GM23338 (cell line): ENCODE results near the gene MAN2A2. TPM values are rescaled to one million over a fixed set of nuclear protein-coding genes. Genes with fewer than 3 reads are reported as not detected.

Experiments
- ATAC-seq: fragments of 200-7000 bp; cut with Tn5 transposase; 3 replicates; pipeline ENCODE4 v1.9.1; 2020
- DNase-seq: peaks from one replicate; pipeline ENCODE4 v3.0.0-alpha.2; 2015; ENCODE audit warnings: low spot score
- H2AFZ ChIP-seq: fragments of 200-600 bp; sonication (generic); 2 replicates; pipeline ENCODE4 v1.8.0; 2016; ENCODE audit warnings: antibody characterized with exemption, mild to moderate bottlenecking, moderate library complexity
- H3F3A ChIP-seq: fragments of 200-600 bp; sonication (generic); replicated peaks from 2 replicates; pipeline ENCODE4 v1.8.0; 2017; ENCODE audit warnings: antibody characterized with exemption, mixed run types, low read depth
- H3K27ac ChIP-seq: fragments of 200-600 bp; sonication (generic); 2 replicates; pipeline ENCODE4 v1.6.1; 2016; ENCODE audit warnings: low read depth
- H3K27me3 ChIP-seq: fragments of 200-600 bp; sonication (generic); 2 replicates; pipeline ENCODE4 v1.8.0; 2016; ENCODE audit warnings: mild to moderate bottlenecking, mixed run types, moderate library complexity; ENCODE audit not compliant: insufficient read depth
- H3K36me3 ChIP-seq: fragments of 200-600 bp; sonication (generic); 2 replicates; pipeline ENCODE4 v1.8.0; 2016; ENCODE audit warnings: mild to moderate bottlenecking; ENCODE audit not compliant: insufficient read depth
- H3K4me1 ChIP-seq: fragments of 200-600 bp; sonication (generic); 2 replicates; pipeline ENCODE4 v1.8.0; 2016; ENCODE audit warnings: mild to moderate bottlenecking, moderate library complexity; ENCODE audit not compliant: insufficient read depth
- H3K4me2 ChIP-seq: fragments of 200-600 bp; sonication (generic); 2 replicates; pipeline ENCODE4 v1.7.1; 2017; ENCODE audit warnings: mixed run types
- H3K4me3 ChIP-seq: fragments of 200-600 bp; sonication (generic); 2 replicates; pipeline ENCODE4 v1.6.1; 2016; ENCODE audit warnings: mixed run types
- H3K79me2 ChIP-seq: fragments of 200-600 bp; sonication (generic); replicated peaks from 2 replicates; pipeline ENCODE4 v1.8.0; 2017; ENCODE audit warnings: mild to moderate bottlenecking; ENCODE audit not compliant: insufficient read depth
- H3K9me2 ChIP-seq: fragments of 200-600 bp; sonication (generic); 2 replicates; pipeline ENCODE4 v1.8.0; 2017; ENCODE audit not compliant: insufficient read depth
- H4K20me1 ChIP-seq: fragments of 200-600 bp; sonication (generic); replicated peaks from 2 replicates; pipeline ENCODE4 v1.8.0; 2017; ENCODE audit warnings: mild to moderate bottlenecking; ENCODE audit not compliant: insufficient read depth
- H3K27ac Mint-ChIP-seq: 2 replicates; pipeline ENCODE4 v1.8.0; 2020; ENCODE audit warnings: inconsistent platforms, mild to moderate bottlenecking, moderate library complexity, mixed read lengths
- H3K27me3 Mint-ChIP-seq: 3 replicates; pipeline ENCODE4 v1.8.0; 2022; ENCODE audit warnings: low read depth, mild to moderate bottlenecking, moderate library complexity, mixed read lengths, inconsistent platforms; ENCODE audit not compliant: insufficient read depth, poor library complexity
- H3K36me3 Mint-ChIP-seq: 3 replicates; pipeline ENCODE4 v1.8.0; 2021; ENCODE audit warnings: low read depth, mild to moderate bottlenecking, inconsistent platforms, moderate library complexity, mixed read lengths
- H3K4me1 Mint-ChIP-seq: 3 replicates; pipeline ENCODE4 v1.8.0; 2020; ENCODE audit warnings: mild to moderate bottlenecking, inconsistent platforms, mixed read lengths
- H3K4me3 Mint-ChIP-seq: 3 replicates; pipeline ENCODE4 v1.8.0; 2021; ENCODE audit warnings: moderate library complexity, mild to moderate bottlenecking, inconsistent platforms, mixed read lengths
- H3K9me3 Mint-ChIP-seq: 3 replicates; pipeline ENCODE4 v1.8.0; 2020; ENCODE audit warnings: moderate library complexity, mild to moderate bottlenecking, inconsistent platforms, mixed read lengths
- CREB1 ChIP-seq: fragments of 250-450 bp; sonication (Bioruptor Pico); IDR thresholded peaks from 2 replicates; pipeline ENCODE4 v1.5.0; 2020; ENCODE audit warnings: low read depth, mild to moderate bottlenecking, moderate library complexity
- CTCF ChIP-seq, 2 experiments: fragments of 200-600 bp in 1 of 2; sonication (generic) in 1 of 2; conservative IDR thresholded peaks; 2 replicates each; pipeline versions ENCODE4 v1.5.1 to v1.6.1; 2016 to 2017; ENCODE audit warnings: antibody characterized with exemption in 2 of 2, low read depth in 2 of 2, mild to moderate bottlenecking in 2 of 2, moderate library complexity in 1 of 2
- EZH2 ChIP-seq: fragments of 200-600 bp; sonication (generic); IDR thresholded peaks from one replicate; pipeline ENCODE4 v1.8.0; 2017; ENCODE audit warnings: antibody characterized with exemption, mild to moderate bottlenecking, low read depth; ENCODE audit not compliant: unreplicated experiment
- EZH2phosphoT487 ChIP-seq: fragments of 200-600 bp; sonication (generic); IDR thresholded peaks from one replicate; pipeline ENCODE4 v1.8.1; 2018; ENCODE audit warnings: antibody characterized with exemption; ENCODE audit not compliant: unreplicated experiment
- JUNB ChIP-seq: IDR thresholded peaks from one replicate; pipeline ENCODE4 v1.6.1; 2016; ENCODE audit warnings: antibody characterized with exemption; ENCODE audit not compliant: unreplicated experiment
- NANOG ChIP-seq: IDR thresholded peaks from 2 replicates; pipeline ENCODE4 v1.6.1; 2016; ENCODE audit warnings: antibody characterized with exemption, borderline replicate concordance
- STAT1 ChIP-seq: IDR thresholded peaks from one replicate; pipeline ENCODE4 v1.6.1; 2016; ENCODE audit warnings: antibody characterized with exemption; ENCODE audit not compliant: unreplicated experiment
- polyA plus RNA-seq: library from polyadenylated mRNA; unstranded; fragments of >200 nt; fragmentation: Nextera tagmentation; extraction: Ambion mirVana; gene quantifications from 2 replicates; pipeline ENCODE4 v1.2.1, GENCODE V29; 2016
- total RNA-seq: library from RNA; depleted of rRNA; stranded (reverse); fragments of >200 nt; shearing (Covaris generic); gene quantifications from 2 replicates; pipeline ENCODE4 v1.2.3, GENCODE V29; 2014
- TF ChIP-seq, protein P1 (sequence below): IDR thresholded peaks from one replicate; pipeline ENCODE4 v1.6.1; 2018; ENCODE audit warnings: antibody characterized with exemption; ENCODE audit not compliant: unreplicated experiment
- TF ChIP-seq, protein P2 (sequence below): fragments of 250-450 bp; sonication (Bioruptor Pico); IDR thresholded peaks from 2 replicates; pipeline ENCODE4 v1.5.0; 2020; ENCODE audit warnings: mild to moderate bottlenecking, moderate library complexity

Gene MAN2A2
- total and polyA plus RNA-seq, 2 experiments from 2014 or later, result 8.2 to 17.1 TPM

- peaks cover 26% of the 10 kb centered on the region for H3K36me3 Mint-ChIP-seq
- no peaks in the 10 kb centered on the region for H3F3A ChIP-seq
- peaks cover 7% of the 10 kb centered on the region for H3K27me3 Mint-ChIP-seq
- TF ChIP-seq, protein P1, sequence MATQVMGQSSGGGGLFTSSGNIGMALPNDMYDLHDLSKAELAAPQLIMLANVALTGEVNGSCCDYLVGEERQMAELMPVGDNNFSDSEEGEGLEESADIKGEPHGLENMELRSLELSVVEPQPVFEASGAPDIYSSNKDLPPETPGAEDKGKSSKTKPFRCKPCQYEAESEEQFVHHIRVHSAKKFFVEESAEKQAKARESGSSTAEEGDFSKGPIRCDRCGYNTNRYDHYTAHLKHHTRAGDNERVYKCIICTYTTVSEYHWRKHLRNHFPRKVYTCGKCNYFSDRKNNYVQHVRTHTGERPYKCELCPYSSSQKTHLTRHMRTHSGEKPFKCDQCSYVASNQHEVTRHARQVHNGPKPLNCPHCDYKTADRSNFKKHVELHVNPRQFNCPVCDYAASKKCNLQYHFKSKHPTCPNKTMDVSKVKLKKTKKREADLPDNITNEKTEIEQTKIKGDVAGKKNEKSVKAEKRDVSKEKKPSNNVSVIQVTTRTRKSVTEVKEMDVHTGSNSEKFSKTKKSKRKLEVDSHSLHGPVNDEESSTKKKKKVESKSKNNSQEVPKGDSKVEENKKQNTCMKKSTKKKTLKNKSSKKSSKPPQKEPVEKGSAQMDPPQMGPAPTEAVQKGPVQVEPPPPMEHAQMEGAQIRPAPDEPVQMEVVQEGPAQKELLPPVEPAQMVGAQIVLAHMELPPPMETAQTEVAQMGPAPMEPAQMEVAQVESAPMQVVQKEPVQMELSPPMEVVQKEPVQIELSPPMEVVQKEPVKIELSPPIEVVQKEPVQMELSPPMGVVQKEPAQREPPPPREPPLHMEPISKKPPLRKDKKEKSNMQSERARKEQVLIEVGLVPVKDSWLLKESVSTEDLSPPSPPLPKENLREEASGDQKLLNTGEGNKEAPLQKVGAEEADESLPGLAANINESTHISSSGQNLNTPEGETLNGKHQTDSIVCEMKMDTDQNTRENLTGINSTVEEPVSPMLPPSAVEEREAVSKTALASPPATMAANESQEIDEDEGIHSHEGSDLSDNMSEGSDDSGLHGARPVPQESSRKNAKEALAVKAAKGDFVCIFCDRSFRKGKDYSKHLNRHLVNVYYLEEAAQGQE, result no peak
- TF ChIP-seq NANOG, result no peak
- TF ChIP-seq JUNB, result no peak
- TF ChIP-seq, protein P2, sequence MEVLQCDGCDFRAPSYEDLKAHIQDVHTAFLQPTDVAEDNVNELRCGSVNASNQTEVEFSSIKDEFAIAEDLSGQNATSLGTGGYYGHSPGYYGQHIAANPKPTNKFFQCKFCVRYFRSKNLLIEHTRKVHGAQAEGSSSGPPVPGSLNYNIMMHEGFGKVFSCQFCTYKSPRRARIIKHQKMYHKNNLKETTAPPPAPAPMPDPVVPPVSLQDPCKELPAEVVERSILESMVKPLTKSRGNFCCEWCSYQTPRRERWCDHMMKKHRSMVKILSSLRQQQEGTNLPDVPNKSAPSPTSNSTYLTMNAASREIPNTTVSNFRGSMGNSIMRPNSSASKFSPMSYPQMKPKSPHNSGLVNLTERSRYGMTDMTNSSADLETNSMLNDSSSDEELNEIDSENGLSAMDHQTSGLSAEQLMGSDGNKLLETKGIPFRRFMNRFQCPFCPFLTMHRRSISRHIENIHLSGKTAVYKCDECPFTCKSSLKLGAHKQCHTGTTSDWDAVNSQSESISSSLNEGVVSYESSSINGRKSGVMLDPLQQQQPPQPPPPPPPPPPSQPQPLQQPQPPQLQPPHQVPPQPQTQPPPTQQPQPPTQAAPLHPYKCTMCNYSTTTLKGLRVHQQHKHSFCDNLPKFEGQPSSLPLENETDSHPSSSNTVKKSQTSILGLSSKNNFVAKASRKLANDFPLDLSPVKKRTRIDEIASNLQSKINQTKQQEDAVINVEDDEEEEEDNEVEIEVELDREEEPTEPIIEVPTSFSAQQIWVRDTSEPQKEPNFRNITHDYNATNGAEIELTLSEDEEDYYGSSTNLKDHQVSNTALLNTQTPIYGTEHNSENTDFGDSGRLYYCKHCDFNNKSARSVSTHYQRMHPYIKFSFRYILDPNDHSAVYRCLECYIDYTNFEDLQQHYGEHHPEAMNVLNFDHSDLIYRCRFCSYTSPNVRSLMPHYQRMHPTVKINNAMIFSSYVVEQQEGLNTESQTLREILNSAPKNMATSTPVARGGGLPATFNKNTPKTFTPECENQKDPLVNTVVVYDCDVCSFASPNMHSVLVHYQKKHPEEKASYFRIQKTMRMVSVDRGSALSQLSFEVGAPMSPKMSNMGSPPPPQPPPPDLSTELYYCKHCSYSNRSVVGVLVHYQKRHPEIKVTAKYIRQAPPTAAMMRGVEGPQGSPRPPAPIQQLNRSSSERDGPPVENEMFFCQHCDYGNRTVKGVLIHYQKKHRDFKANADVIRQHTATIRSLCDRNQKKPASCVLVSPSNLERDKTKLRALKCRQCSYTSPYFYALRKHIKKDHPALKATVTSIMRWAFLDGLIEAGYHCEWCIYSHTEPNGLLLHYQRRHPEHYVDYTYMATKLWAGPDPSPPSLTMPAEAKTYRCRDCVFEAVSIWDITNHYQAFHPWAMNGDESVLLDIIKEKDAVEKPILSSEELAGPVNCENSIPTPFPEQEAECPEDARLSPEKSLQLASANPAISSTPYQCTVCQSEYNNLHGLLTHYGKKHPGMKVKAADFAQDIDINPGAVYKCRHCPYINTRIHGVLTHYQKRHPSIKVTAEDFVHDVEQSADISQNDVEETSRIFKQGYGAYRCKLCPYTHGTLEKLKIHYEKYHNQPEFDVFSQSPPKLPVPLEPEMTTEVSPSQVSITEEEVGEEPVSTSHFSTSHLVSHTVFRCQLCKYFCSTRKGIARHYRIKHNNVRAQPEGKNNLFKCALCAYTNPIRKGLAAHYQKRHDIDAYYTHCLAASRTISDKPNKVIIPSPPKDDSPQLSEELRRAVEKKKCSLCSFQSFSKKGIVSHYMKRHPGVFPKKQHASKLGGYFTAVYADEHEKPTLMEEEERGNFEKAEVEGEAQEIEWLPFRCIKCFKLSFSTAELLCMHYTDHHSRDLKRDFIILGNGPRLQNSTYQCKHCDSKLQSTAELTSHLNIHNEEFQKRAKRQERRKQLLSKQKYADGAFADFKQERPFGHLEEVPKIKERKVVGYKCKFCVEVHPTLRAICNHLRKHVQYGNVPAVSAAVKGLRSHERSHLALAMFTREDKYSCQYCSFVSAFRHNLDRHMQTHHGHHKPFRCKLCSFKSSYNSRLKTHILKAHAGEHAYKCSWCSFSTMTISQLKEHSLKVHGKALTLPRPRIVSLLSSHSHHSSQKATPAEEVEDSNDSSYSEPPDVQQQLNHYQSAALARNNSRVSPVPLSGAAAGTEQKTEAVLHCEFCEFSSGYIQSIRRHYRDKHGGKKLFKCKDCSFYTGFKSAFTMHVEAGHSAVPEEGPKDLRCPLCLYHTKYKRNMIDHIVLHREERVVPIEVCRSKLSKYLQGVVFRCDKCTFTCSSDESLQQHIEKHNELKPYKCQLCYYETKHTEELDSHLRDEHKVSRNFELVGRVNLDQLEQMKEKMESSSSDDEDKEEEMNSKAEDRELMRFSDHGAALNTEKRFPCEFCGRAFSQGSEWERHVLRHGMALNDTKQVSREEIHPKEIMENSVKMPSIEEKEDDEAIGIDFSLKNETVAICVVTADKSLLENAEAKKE (CRISPR knock-in tag), result no peak
- TF ChIP-seq CTCF (conservative IDR thresholded peaks at IDR 0.05; ENCODE audit: low read depth in 2 of 2), result no peak
- no peak for TF ChIP-seq STAT1
- TF ChIP-seq CREB1 (CRISPR knock-in tag), result no peak
- no peak for TF ChIP-seq EZH2phosphoT487
- no peak for TF ChIP-seq EZH2
- no peak overlapping the region for H3K27ac Mint-ChIP-seq
- H4K20me1 ChIP-seq, result no peaks in the 10 kb centered on the region
- ATAC-seq (no peak), DNase-seq (no peak)
- H3K4me2 ChIP-seq, result no peak overlapping the region
- H3K4me1 Mint-ChIP-seq, result peaks cover 17% of the 10 kb centered on the region; the same call in 2 of the 3 replicates
- peaks cover 10% of the 10 kb centered on the region for H3K79me2 ChIP-seq
- no peak overlapping the region for H3K27ac ChIP-seq
- H3K4me3 ChIP-seq, result no peak overlapping the region
- no peaks in the 10 kb centered on the region; the same call in 1 of the 2 replicates for H3K36me3 ChIP-seq
- H3K27me3 ChIP-seq, result no peaks in the 10 kb centered on the region
- H2AFZ ChIP-seq, result no peak overlapping the region
- H3K4me1 ChIP-seq, result peaks cover 17% of the 10 kb centered on the region
- H3K9me3 Mint-ChIP-seq, result no peaks in the 10 kb centered on the region
- no peak overlapping the region for H3K4me3 Mint-ChIP-seq
- H3K9me2 ChIP-seq, result no peaks in the 10 kb centered on the region
Observed at GRCh38 chr15:90878660-90879059, 24.4 kb upstream of the MAN2A2 start.
